Calu3 (cell line): ENCODE results near the gene NDUFB11. TPM values are rescaled to one million over a fixed set of nuclear protein-coding genes. Genes with fewer than 3 reads are reported as not detected.

Experiments
- BruUV-seq: library from RNA; stranded (reverse); fragments of 400-500 nt; replicated peaks from 2 replicates; lab custom pipeline; 2021; lab: Mats Ljungman, UMichigan
- CTCF ChIA-PET: fragments of 300-600 bp; sonication (Branson Sonifier 250); formaldehyde crosslinking; loops from one replicate; lab custom pipeline; 2022; ENCODE audit warnings: antibody characterized with exemption; lab: Charles Lee
- DNase-seq: peaks from one replicate; pipeline ENCODE4 v3.0.0; 2022
- H3K27ac Mint-ChIP-seq: one replicate; pipeline ENCODE4 v1.8.0; 2022; ENCODE audit warnings: mixed read lengths; ENCODE audit not compliant: unreplicated experiment
- H3K27me3 Mint-ChIP-seq: one replicate; pipeline ENCODE4 v1.8.0; 2022; ENCODE audit warnings: mixed read lengths; ENCODE audit not compliant: unreplicated experiment
- H3K36me3 Mint-ChIP-seq: one replicate; pipeline ENCODE4 v1.8.0; 2022; ENCODE audit warnings: mild to moderate bottlenecking, moderate library complexity, mixed read lengths; ENCODE audit not compliant: insufficient read depth, unreplicated experiment
- H3K4me1 Mint-ChIP-seq: one replicate; pipeline ENCODE4 v1.8.0; 2022; ENCODE audit warnings: mild to moderate bottlenecking, low read depth, mixed read lengths; ENCODE audit not compliant: unreplicated experiment
- H3K4me3 Mint-ChIP-seq: one replicate; pipeline ENCODE4 v1.8.0; 2022; ENCODE audit warnings: mild to moderate bottlenecking, low read depth, moderate library complexity, mixed read lengths; ENCODE audit not compliant: unreplicated experiment
- H3K9me3 Mint-ChIP-seq: one replicate; pipeline ENCODE4 v1.8.0; 2022; ENCODE audit warnings: low read depth, mixed read lengths; ENCODE audit not compliant: unreplicated experiment
- CTCF ChIP-seq: fragments of 200-600 bp; IDR thresholded peaks from one replicate; pipeline ENCODE4 v1.8.0; 2022; ENCODE audit warnings: antibody characterized with exemption; ENCODE audit not compliant: unreplicated experiment
- intact Hi-C: fragments of 100-400 bp; cut with micrococcal nuclease; formaldehyde crosslinking; loops from one replicate; pipeline ENCODE4 v1.10.0; 2022; ENCODE audit not compliant: unreplicated experiment
- total RNA-seq: library from RNA; stranded (reverse); gene quantifications from 2 replicates; pipeline ENCODE4 v1.2.3, GENCODE V29; 2022

NDUFB11 gene
- total RNA-seq, 1 experiment from 2014 or later: 102 TPM

- no peaks in the 10 kb centered on the region for H3K4me1 Mint-ChIP-seq
- no peak overlapping the region for H3K27ac Mint-ChIP-seq
- no peak for DNase-seq
- no peaks in the 10 kb centered on the region for H3K9me3 Mint-ChIP-seq
- CTCF ChIA-PET: interaction anchor here (1.1 kb wide), 1 partner anchor 16 kb away, joined by 3 read pairs; no protein-coding TSS in a partner anchor
- H3K27me3 Mint-ChIP-seq: peaks cover 7% of the 10 kb centered on the region
- no peaks in the 10 kb centered on the region for H3K36me3 Mint-ChIP-seq
- no peak overlapping the region for H3K4me3 Mint-ChIP-seq
- TF ChIP-seq CTCF: no peak
- BruUV-seq: no TSS peak
- intact Hi-C loops: loop anchor here (10.0 kb wide), 1 partner anchor 292 kb away; no protein-coding TSS in a partner anchor
Observed at GRCh38 chrX:47097018-47097417, 47.5 kb downstream of the NDUFB11 start.

GRCh38 chrX:47093860-47094259 lies 50.6 kb downstream of the NDUFB11 start:
- no peak for TF ChIP-seq CTCF
- no peak for DNase-seq
- intact Hi-C loops: loop anchor here (5.0 to 10.0 kb wide), 2 partner anchors 192 to 289 kb away; no protein-coding TSS in a partner anchor
- Mint-ChIP-seq H3K9me3 (no peaks in the 10 kb centered on the region), H3K4me3 (no peak overlapping the region), H3K36me3 (no peaks in the 10 kb centered on the region), H3K4me1 (no peaks in the 10 kb centered on the region), H3K27me3 (no peaks in the 10 kb centered on the region), H3K27ac (no peak overlapping the region)
- BruUV-seq: no TSS peak
- CTCF ChIA-PET: interaction anchor here (1.1 kb wide), 1 partner anchor 190 kb away, joined by 7 read pairs; no protein-coding TSS in a partner anchor

- peak; percentile 12 for TF ChIP-seq CTCF
- H3K27ac Mint-ChIP-seq: no peak overlapping the region
- H3K4me3 Mint-ChIP-seq: no peak overlapping the region
- DNase-seq: no peak
- intact Hi-C loops: loop anchor here (5.0 to 10.0 kb wide), 2 partner anchors 191 to 288 kb away; no protein-coding TSS in a partner anchor
- H3K27me3 Mint-ChIP-seq: no peaks in the 10 kb centered on the region
- H3K4me1 Mint-ChIP-seq: no peaks in the 10 kb centered on the region
- CTCF ChIA-PET: interaction anchor here (1.1 kb wide), 1 partner anchor 190 kb away, joined by 7 read pairs; no protein-coding TSS in a partner anchor
- no peaks in the 10 kb centered on the region for H3K9me3 Mint-ChIP-seq
- BruUV-seq: no TSS peak
- no peaks in the 10 kb centered on the region for H3K36me3 Mint-ChIP-seq
Observed at GRCh38 chrX:47093248-47093647, 51.3 kb downstream of the NDUFB11 start.

Other genes starting within 250 kb of the NDUFB11 start
- 14.8 and 17.0 TPM in 2 replicates for gene JADE3, start 232.3 kb downstream of the NDUFB11 start, total RNA-seq
- 0.42 TPM in 1 of 2 replicates, not detected in the other for gene RGN, start 66.3 kb downstream of the NDUFB11 start, total RNA-seq
- 47.2 and 49.4 TPM in 2 replicates for gene RBM10, start 519 bp upstream of the NDUFB11 start, total RNA-seq
- 234 and 240 TPM in 2 replicates for gene UBA1, start 49.1 kb upstream of the NDUFB11 start, total RNA-seq
- gene CDK16, start 74.0 kb upstream of the NDUFB11 start, total RNA-seq: 148 and 154 TPM in 2 replicates
- 72.0 and 84.2 TPM in 2 replicates for gene USP11, start 88.3 kb upstream of the NDUFB11 start, total RNA-seq
- not detected in 2 replicates for gene ZNF157, start 225.9 kb upstream of the NDUFB11 start, total RNA-seq